Esophagus muscularis mucosa (tissue), 3 donors: ENCODE results near the gene ZNF14.

Source experiments
- POLR2A ChIP-seq: fragments of 450-650 bp; IDR thresholded peaks from one replicate; pipeline ENCODE4 v1.6.1; 2017; ENCODE audit warnings: antibody characterized with exemption, moderate library complexity, mild to moderate bottlenecking, low read depth
- TF ChIP-seq, protein P1 (sequence below), 3 experiments: fragments of 200-600 bp in 2 of 3; fragments of 450-650 bp in 1 of 3; sonication (generic) in 2 of 3; IDR thresholded peaks; one replicate each; pipeline ENCODE4 v1.5.1; 2017 to 2019; ENCODE audit warnings: antibody characterized with exemption in 3 of 3, mild to moderate bottlenecking in 2 of 3, moderate library complexity in 1 of 3

DNA sequence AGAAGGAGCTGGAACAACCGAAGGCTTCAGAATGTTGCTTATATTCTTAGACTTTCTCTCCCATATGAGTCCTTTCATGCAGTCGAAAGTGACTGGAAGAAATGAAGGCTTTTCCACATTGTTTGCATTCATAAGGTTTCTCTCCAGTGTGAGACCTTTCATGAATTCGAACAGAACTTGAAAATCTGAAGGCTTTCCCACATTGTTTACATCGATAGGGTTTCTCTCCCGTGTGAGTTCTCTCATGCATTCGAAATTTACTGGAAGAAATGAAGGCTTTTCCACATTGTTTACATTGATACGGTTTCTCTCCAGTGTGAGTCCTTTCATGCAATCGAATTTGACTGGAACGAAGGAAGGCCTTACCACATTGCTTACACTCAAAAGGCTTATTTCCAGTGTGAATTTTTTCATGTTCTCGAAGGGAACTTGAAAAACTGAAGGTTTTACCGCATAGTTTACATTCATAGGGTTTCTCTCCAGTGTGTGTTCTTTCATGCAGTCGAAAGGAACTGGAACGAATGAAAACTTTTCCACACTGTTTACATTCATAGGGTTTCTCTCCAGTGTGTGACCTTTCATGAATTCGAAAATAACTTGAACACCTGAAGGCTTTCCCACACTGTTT lies 21.5 kb downstream of the ZNF14 start:
- TF ChIP-seq, protein P1, sequence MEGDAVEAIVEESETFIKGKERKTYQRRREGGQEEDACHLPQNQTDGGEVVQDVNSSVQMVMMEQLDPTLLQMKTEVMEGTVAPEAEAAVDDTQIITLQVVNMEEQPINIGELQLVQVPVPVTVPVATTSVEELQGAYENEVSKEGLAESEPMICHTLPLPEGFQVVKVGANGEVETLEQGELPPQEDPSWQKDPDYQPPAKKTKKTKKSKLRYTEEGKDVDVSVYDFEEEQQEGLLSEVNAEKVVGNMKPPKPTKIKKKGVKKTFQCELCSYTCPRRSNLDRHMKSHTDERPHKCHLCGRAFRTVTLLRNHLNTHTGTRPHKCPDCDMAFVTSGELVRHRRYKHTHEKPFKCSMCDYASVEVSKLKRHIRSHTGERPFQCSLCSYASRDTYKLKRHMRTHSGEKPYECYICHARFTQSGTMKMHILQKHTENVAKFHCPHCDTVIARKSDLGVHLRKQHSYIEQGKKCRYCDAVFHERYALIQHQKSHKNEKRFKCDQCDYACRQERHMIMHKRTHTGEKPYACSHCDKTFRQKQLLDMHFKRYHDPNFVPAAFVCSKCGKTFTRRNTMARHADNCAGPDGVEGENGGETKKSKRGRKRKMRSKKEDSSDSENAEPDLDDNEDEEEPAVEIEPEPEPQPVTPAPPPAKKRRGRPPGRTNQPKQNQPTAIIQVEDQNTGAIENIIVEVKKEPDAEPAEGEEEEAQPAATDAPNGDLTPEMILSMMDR (IDR thresholded peaks at IDR 0.05), result no peak
- no peak for TF ChIP-seq POLR2A
